GM19035 (cell line): ENCODE measurements around the gene RCOR3.
"Not testable (repeated sequence)": the region's sequence is repeated elsewhere in the genome, so short reads cannot be mapped to it uniquely, and the experiment has no call there.

ENCODE experiments used
- ATAC-seq: cut with Tn5 transposase; IDR thresholded peaks from one replicate; pipeline ENCODE4 v1.9.1; 2021; ENCODE audit not compliant: unreplicated experiment

RCOR3 gene

GRCh38 chr1:211339631-211340041, 80.5 kb downstream of the RCOR3 start:
- no peak for ATAC-seq

- ATAC-seq: no peak
Measured at GRCh38 chr1:211340622-211341507, 81.7 kb downstream of the RCOR3 start.

GRCh38 chr1:211341999-211342398, 82.8 kb downstream of the RCOR3 start:
- ATAC-seq: no peak

GRCh38 chr1:211343607-211344006, 84.4 kb downstream of the RCOR3 start:
- ATAC-seq: no peak

GRCh38 chr1:211344152-211344618, 85.0 kb downstream of the RCOR3 start:
- ATAC-seq: no peak

GRCh38 chr1:211345719-211346118, 86.6 kb downstream of the RCOR3 start:
- no peak for ATAC-seq

GRCh38 chr1:211347077-211347844, 88.1 kb downstream of the RCOR3 start:
- no peak for ATAC-seq

- no peak for ATAC-seq
Measured at GRCh38 chr1:211348547-211348946, 89.4 kb downstream of the RCOR3 start.

- no peak for ATAC-seq
Measured at GRCh38 chr1:211349741-211350140, 90.6 kb downstream of the RCOR3 start.

- ATAC-seq: not testable (repeated sequence)
Measured at GRCh38 chr1:211352055-211352454, 92.9 kb downstream of the RCOR3 start.

GRCh38 chr1:211352465-211352864, 93.3 kb downstream of the RCOR3 start:
- no peak for ATAC-seq

GRCh38 chr1:211352985-211353515, 93.9 kb downstream of the RCOR3 start:
- ATAC-seq: peak; percentile 86

GRCh38 chr1:211353562-211354212, 94.5 kb downstream of the RCOR3 start:
- no peak for ATAC-seq

GRCh38 chr1:211355873-211356272, 96.7 kb downstream of the RCOR3 start:
- no peak for ATAC-seq

- no peak for ATAC-seq
Measured at GRCh38 chr1:211356723-211357407, 97.7 kb downstream of the RCOR3 start.

- ATAC-seq: no peak
Measured at GRCh38 chr1:211358685-211359084, 99.5 kb downstream of the RCOR3 start.

GRCh38 chr1:211359876-211360275, 100.7 kb downstream of the RCOR3 start:
- ATAC-seq: no peak

- ATAC-seq: no peak
Measured at GRCh38 chr1:211361202-211361601, 102.0 kb downstream of the RCOR3 start.
